CD4-positive, alpha-beta T cell treated with Interleukin-6 for 4 hours (primary cell): ENCODE data around the gene ARHGAP8.
"Not testable (repeated sequence)": the region's sequence is repeated elsewhere in the genome, so short reads cannot be mapped to it uniquely, and the experiment has no call there.

Experiments
- DNase-seq: peaks from one replicate; pipeline ENCODE4 v3.0.0-alpha.2; 2020; ENCODE audit warnings: mixed read lengths

The ARHGAP8 gene

DNA sequence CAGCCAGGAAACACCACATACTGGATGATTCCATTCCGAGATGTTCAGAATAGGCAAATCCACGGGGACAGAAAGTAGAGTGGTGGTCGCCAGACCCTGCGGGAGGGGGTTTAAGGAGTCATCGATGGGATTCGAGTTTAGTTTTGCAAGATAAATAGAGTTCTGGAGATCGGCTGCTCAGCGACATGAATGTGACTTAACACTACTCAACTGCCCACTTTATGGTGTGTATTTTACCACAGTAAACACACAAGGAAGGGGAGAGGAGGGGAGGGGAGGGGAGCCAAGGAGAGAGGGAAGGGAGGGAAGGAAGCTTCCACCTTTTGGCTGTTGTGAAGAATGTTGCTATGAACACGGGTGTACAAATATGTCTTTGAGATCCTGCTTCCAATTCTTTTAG lies 10.4 kb upstream of the ARHGAP8 start:
- DNase-seq, result no peak

DNA sequence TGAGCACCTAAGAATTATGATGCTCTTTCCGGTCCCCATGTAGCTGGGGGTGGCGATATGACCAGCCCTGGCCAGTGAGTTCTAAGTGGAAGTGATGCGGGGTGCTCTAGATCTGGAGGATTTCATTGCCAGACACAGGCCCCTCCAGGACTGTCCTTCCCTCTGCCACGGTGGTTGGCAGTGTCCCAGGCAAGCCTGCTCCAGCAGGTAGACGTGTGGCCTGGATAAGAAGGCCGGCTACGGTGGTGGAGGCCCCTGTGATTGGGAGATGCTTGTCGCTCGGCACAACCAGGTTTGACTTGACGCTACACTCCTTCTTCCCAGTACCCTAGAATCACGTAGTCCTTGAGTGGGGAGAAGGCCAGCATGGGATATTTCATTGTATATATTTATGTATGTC lies 9.1 kb upstream of the ARHGAP8 start:
- no peak for DNase-seq

DNA sequence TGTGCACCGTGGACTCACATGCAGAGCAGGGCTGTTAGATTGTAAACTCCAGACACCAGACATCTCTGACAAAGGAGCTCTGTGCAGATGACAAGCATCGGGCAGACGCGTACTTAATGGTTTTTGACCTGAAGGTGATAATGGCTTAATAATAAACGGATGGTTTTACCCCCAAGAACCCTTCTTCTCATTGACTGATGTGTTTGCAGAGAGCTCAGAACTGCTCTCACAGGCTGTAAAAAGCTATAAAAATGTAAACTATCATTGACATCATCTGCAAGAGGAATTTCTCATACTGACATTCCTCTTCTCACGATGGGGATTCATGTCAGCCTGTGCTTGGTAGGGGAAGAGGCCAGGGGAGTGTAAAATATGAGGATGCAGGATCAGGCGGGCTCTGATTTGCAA lies 8.6 kb upstream of the ARHGAP8 start:
- DNase-seq, result no peak

DNA sequence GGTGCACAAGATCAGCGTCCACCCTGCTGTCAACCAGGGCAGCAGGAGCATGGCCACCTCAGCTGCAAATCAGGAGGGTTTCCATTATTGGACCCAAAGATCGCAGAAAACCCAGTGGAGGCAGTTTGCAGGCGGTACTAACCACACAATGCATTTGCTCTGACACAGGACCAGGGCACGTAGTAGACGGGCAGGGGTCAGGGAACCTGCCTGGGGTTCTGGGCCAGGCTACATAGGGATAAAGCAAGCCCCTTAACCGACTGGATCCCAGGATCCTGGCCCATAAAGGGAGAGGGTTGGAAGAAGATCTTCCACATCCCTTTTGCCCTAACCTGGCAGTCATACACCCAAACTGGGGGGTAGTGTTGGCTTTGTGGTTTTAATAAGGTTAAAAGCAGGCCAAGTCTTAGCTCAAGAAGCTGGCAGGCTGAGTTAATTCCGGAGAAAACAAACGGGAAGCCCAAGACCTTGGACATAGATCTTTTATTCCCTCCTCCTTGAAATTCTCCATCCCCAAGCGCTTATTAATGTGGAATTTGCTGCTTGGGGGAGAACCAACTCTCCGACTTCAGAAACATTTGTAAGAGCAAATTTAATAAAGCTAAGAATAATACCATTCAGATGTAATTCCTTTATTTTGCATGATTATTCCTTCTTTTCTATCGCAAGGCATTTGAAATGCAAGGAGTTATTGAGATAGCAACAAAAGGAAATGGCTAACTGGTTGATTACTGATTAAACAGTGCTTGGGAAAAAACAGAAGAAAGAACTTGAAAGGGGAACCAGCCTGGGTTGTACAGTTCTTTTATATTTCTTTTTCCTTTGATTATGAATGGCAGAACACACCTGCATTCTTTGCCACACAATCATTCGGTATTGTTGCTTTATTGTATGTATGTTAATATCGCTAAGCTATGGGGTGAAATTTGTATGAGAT lies 6.3 kb upstream of the ARHGAP8 start:
- no peak for DNase-seq

DNA sequence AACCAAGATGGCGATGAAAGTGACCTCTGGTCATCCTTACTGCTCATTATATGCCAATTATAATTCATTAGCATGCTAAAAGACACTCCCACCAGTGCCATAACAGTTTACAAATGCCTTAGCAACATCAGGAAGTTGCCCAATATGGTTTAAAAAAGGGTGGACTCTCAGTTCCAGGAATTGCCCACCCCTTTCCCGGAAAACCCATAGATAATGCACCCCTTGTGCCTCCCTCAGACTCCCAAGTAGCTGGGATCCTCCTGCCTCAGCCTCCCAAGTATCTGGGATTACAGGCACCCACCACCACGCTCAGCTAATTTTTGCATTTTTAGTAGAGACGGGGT lies 4.6 kb upstream of the ARHGAP8 start:
- not testable (repeated sequence) for DNase-seq

DNA sequence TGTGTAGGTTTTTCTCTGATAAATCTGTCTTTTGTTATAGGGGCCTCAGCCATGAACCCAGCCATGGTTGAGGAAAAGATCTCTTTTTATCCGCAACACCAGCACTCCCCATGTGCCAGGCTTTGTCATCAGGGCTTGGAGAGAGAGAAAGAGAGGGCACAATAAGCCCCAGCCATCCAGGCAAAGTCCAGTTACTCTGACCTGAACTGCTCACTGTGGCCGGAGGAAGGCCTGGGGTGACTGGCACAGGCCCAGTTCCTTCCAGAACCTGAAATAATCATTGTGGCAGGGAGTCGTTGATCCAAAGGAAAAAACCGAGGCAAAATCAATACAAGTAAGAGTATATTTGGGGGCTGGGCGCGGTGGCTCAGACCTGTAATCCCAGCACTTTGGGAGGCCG lies 3.9 kb upstream of the ARHGAP8 start:
- no peak for DNase-seq

DNA sequence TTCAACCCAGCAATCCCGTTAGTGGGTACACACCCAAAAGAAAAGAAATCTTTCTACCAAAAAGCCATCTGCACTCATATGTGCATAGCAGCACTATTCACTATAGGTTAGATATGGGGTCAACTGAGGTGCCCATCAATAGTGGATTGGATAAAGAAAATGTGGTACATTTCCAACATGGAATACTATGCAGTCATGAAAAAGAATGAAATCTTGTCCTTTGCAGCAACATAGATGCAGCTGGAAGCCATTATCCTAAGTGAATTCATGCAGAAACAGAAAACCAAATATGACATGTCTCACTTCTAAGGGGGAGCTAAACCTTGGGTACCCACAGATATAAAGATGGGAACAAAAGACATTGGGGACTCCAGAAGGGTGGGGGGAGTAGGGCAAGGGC lies 1.9 kb upstream of the ARHGAP8 start:
- DNase-seq, result no peak

DNA sequence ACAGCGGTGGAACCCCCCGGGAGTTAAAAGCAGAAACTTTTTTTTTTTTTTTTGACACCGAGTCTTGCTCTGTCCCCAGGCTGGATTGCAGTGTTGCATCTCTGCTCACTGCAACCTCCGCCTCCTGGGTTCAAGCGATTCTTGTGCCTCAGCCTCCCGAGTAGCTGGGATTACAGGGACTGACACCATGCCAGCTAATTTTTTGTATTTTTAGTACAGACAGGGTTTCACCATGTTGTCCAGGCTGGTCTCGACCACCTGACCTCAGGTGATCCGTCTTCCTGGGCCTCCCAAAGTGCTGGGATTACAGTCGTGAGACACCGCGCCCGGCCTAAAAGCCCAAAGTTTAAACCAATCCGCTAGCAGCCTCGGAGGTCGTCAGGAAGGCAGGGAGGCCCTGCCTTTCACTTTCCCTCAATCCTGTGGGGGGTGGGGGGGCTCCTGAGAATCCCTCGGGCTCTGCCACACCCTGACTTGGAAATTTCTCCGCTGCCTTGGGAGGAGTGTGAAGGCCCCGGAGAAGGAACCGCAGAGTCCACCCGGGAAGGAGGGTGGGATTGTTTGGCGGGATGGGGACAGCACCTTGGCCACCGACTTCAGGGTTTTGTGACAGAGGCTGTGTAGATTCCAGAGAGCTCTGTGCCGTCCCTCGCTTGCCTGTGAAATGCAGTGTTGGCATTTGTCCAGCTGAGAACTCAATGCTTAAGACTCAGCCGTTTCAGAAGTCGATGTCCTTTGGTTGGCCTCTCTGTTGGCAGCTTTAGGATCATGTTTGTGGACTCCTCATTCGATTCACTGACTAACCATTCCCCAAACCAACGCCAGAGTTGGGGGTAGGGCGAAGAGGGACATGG lies 1.0 kb downstream of the ARHGAP8 start:
- DNase-seq, result no peak

DNA sequence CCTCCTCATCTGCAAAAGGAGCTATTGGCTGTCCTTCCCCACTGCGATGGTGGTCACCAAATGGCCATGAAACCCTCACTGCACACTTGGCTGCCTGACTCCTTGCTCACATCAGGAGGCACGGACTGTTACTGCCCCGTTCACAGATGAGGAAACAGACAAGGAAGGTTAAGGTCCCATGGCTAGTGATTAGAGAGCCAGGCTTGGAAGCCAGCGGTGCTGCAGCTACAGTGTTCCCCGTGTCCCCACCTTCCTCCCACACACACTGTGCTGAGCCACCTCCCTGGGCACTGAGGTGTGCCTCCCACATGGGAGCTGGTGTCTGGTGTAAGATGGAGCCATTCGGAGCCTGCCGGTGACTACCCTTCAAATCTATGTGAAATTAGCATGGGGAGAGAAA lies 2.6 kb downstream of the ARHGAP8 start:
- DNase-seq, result no peak

DNA sequence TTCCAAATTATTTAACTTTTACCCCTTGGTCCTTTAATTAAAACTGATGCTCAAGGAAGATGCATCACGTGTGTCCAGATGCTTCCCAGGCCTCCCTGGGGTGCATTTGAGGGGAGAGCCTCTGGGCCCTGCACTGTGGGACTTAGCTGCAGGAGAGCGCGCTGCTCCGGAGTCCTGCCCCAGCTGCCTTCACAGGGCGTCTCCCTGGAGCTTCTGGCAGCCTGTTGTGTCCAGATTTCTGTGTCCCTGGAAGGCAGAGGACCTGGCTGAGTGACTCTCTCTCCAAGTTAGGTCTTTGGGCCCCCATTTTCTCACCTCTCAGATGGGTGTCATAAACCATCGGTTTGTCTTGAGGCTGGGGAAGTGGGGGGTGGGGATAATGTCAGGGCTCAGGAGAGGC lies 3.0 kb downstream of the ARHGAP8 start:
- DNase-seq, result no peak

DNA sequence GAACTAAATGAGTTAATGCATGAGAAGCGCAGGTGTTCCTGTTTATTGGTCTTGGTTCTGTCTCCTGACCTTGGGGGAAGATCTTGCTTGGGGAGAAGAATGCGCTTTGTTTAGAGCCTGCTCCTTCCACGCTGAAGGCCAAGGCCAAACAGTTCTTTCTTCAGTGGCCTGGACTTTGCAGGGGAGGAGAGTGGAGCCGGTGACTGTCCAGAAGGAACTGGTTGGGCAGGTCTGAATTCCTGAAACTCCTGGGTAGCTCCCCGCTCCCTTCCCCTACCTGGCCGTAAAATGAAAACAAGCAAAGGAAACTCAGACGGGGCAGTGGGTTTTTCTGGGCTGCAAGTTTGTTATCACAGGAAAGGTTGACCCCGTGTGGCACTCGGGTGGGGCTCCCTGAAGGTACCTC lies 3.6 kb downstream of the ARHGAP8 start:
- DNase-seq, result no peak

DNA sequence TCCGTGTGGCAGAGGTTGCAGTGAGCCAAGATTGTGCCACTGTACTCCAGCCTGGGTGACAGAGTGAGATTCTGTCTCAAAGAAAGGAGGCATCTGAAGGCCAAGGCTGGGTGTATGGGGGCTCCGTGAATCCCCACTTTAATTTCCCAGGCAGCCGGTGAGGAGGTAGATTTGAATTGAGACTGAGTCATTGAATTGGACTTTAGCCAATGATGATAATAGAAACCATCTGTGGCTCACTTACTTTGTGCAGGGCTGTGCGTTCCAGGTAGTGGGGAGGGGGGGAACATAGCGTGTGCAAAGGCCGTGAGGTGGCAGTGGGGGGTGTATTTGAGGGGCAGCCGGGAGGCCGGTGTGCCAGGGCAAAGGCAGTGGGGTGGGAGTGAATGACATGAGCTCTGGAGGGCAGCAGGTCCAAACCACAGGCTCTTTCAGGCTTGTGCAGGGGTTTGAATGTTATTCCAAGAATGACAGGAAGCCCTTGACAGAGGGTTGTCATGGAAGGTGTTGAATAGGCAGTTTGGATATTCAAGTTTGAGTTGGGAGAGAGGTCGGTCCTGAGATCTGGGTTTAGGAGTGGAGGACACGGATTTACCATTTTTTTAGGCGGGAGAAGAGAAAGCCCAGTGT lies 6.1 kb downstream of the ARHGAP8 start:
- no peak for DNase-seq

DNA sequence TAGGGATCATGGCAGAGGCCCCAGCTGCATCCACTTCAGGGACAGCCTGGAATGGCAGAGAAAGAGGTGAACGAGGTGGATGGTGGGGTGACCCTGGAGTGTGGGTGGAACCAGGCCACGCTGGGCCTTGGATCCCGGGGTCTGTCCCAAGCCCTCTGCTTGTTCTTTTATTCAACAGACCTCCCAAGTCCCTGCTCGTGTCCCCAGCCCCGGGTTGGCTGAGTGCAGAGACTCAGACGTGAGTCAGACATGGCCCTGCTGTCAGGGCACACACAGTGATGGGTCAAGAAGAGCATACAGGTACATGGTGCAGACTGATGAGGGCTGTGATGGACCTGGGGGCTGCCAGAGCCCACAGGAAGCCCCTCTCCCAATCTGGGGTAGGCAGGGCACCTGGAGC lies 6.6 kb downstream of the ARHGAP8 start:
- no peak for DNase-seq

DNA sequence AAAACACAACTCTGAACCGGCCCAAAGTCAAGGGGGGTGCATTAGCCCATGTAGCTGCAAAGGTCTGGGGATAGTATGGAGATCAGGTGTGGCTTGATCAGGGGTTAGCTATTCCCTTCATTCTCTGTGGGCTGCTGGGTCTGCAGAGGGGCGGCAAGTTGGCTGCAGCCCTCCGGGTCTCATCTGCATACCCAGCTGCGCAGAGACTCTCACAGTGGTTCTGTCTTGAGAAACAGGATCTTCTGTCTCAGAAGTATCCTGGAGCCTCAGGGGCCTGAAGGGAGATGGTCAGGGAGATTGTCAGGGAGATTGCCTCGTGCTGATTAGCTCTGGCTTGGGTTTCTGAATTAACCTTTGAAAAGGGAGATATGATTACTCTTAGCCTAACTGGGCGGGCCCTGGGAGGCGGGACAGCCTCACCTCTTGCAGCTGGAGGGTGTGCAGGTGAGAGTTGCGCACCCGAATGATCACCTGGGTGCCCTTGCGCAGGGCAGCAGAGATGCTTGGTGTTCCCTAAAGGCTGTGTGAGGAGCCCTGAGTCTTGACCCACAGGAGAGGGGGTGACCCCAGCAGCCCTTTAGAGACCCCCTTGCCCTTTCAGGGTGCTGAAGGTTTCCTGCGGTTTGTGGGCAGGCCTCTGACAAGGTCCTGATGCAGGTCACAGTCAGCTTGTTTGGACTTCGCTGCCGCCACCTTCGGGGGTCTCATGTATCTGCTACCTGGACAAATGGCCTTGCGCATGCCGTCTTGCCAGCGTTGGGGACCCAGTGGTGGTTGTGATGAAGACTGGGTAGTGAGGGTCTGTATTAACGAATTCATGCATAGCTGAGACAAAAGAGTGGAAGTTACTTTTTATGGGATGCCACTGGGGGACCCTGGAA lies 7.3 kb downstream of the ARHGAP8 start:
- no peak for DNase-seq

DNA sequence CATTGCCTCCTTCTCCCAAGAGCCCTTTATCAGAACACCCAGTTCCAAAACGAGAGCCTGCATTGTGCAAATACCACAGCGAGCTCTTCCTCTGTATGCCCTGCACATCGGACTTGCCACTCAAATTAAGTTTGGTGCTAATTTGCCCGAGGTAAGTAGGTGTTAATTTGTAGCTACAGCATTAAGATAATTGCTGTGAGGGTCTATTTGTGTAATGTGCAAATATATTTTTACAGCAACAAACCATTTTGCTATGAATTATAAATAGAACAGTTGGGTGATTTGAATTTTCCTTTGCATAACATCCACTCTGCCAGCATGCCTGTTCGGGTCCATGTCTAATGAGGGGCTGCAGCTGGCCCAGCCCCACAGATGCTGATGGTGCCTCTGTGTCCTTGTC lies 8.1 kb downstream of the ARHGAP8 start:
- DNase-seq, result no peak

DNA sequence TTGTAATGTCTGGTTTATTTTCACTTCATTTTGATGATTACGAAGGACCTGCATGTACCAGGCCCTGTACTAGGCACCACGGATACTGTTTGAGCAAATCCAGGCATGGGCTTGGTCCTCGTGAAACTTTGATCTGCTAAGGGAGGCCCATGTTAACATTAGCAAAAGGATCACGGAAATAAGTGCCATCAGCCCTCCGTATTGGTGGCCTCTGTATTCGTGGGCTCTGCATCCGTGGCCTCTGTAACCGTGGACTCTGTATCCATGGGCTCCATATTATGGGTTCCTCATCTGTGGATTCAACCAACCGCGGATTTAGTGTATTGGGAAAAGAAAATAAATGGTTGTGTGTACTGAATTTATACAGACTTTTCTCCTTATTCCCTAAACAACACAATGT lies 8.7 kb downstream of the ARHGAP8 start:
- no peak for DNase-seq

DNA sequence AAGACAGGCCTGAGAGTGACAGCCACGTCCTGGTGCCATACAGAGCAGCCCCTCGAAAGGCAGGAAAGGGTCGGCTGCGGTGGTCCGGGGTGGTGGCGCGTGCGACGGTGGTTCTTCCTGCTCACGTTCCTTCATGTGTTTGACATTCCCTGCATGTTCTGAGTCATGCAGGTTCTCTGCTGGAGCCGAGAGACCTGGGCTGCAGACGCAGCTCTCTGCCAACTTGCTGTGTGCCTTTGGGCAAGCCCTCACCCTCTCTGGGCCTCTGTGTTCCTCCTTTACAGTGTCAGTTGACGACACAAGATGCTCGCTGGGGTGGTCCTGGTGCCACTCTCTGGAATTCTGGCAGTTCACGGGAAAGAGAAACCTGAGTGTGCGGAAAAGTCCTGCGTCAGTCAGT lies 12.0 kb downstream of the ARHGAP8 start:
- DNase-seq, result no peak

DNA sequence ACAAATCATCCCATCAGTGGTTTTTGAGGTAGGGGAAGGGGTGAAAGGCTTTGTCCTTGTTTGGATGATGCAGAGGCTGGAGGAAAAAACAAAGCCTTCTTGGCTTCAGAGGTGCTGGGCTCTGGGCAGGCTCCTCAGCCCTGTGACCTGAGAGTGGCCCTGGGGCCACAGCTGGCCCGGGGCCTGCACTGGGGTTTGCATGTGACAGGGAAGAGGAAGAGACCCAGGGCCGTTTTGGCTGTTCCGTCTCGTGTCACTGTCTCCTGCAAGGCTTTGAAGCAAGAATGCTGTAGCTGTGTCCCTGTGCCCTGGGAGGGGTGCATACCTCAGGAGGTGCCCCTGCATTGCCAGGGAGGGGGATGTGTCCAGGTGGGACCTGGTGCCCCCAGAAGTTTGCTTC lies 12.6 kb downstream of the ARHGAP8 start:
- no peak for DNase-seq

DNA sequence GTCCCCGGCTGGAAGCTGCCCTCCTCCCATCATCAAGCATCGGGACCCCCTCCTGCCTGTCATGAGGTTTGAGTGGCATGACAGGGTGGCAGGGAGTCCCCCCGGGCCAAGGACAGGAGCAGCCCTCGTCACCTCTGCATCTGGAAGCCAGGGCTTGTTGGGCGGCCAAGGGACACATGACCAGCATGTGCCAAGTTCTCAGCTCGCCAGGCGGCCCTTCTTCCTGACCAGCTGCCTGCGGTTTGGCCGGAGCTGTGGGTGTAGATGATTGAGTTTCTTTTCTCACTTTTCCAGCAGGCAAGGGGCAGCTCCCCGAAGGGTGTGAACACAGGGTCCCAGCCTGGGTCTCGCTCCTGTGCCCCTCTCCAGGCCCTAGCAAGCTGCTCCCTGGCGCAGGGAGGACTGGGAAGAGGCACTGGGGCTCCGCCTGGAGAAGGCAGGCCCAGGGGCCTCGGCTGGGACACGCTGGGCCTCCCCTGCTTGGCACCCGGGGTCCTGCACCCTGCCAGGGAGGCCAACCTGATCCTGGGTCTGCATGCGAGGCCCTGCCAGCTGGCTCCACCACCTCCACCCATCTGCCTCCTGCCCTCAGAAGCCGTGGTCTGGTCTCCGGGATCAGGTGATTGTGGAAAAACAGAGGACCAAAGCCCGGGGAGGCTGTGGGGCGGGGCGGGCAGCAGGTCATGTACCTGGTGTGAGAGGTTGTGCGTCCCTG lies 13.4 kb downstream of the ARHGAP8 start:
- no peak for DNase-seq

DNA sequence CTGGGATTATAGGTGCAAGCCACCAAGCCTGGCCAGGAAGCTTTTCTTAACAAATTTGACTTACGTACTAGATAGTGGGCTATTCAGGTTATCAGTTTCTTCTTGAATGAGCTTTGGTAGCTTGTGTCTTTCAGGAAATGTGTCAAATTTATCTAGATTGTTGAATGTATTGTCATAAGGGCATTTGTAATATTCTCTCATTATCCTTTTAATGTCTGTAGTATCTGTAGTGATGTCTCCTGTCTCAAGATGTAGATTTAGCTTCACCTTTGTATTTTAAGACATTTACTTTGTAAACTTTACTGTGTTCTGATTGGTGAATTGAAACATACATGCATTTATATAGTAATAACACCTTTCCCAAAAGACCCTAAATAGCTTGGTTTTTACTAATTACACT lies 20.7 kb downstream of the ARHGAP8 start:
- DNase-seq, result no peak

DNA sequence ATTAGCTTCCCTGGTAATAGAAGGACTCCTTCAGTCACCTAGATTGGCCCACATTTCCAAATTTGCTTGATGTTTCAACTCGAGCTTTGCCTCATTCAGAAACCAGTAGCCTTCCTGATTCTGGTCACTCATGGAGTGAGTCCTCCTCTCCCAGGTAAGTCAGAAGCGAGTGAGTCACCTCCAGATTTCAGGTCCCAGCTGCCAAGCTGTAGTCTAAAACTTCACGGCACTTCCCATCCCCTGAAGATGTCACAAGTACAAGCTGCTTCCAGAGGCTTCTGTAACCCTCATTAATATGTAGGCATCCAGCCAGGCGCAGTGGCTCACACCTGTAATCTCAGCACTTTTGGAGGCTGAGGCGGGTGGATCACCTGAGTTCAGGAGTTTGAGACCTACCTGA lies 23.5 kb downstream of the ARHGAP8 start:
- DNase-seq, result no peak
